PC-9 (cell line): Measurements from ENCODE around the gene RASSF9. TPM values are rescaled to one million over a fixed set of nuclear protein-coding genes. Genes with fewer than 3 reads are reported as not detected.
A peak's percentile ranks its signal among the peaks of the same experiment; 100 is the strongest.

Source experiments
- BruUV-seq: library from RNA; stranded (reverse); fragments of 400-500 nt; replicated peaks from 2 replicates; lab custom pipeline; 2021; lab: Mats Ljungman, UMichigan
- CTCF ChIA-PET: fragments of 300-600 bp; sonication (Branson Sonifier 250); formaldehyde crosslinking; loops from one replicate; lab custom pipeline; 2022; ENCODE audit warnings: antibody characterized with exemption; lab: Charles Lee
- POLR2A ChIA-PET: fragments of 300-600 bp; sonication (Branson Sonifier 250); formaldehyde crosslinking; loops from one replicate; lab custom pipeline; 2022; ENCODE audit warnings: antibody characterized with exemption; ENCODE audit not compliant: unreplicated experiment; lab: Charles Lee
- DNase-seq, 2 experiments: peaks; one replicate each; pipeline versions ENCODE4 v3.0.0 to v3.0.0-alpha.2; 2015 to 2022; ENCODE audit warnings: mixed read lengths in 1 of 2
- H2AFZ ChIP-seq: fragments of 200-600 bp; sonication (generic); 2 replicates; pipeline ENCODE4 v1.8.1; 2017; ENCODE audit warnings: antibody characterized with exemption
- H3F3A ChIP-seq: fragments of 200-600 bp; sonication (generic); 2 replicates; pipeline ENCODE4 v1.8.1; 2017; ENCODE audit warnings: antibody characterized with exemption, mild to moderate bottlenecking, low read depth; ENCODE audit not compliant: insufficient read depth
- H3K27ac ChIP-seq: fragments of 200-600 bp; sonication (generic); 2 replicates; pipeline ENCODE4 v1.6.1; 2016; ENCODE audit warnings: mixed run types
- H3K27me3 ChIP-seq: fragments of 200-600 bp; sonication (generic); 2 replicates; pipeline ENCODE4 v1.6.1; 2016; ENCODE audit warnings: low read depth, mixed run types; ENCODE audit not compliant: insufficient read depth
- H3K36me3 ChIP-seq: fragments of 200-600 bp; sonication (generic); 2 replicates; pipeline ENCODE4 v1.6.1; 2016; ENCODE audit warnings: low read depth, mixed run types
- H3K4me1 ChIP-seq: fragments of 200-600 bp; sonication (generic); replicated peaks from 2 replicates; pipeline ENCODE4 v1.6.1; 2016; ENCODE audit warnings: mixed run types; ENCODE audit not compliant: insufficient read depth
- H3K4me2 ChIP-seq: fragments of 200-600 bp; sonication (generic); 2 replicates; pipeline ENCODE4 v1.6.1; 2017; ENCODE audit warnings: mixed run types
- H3K4me3 ChIP-seq: fragments of 200-600 bp; sonication (generic); 2 replicates; pipeline ENCODE4 v1.6.1; 2016; ENCODE audit warnings: mixed run types
- H3K79me2 ChIP-seq: fragments of 200-600 bp; sonication (generic); 2 replicates; pipeline ENCODE4 v1.6.1; 2017; ENCODE audit warnings: low read depth, mixed run types
- H3K9me2 ChIP-seq: fragments of 200-600 bp; sonication (generic); 2 replicates; pipeline ENCODE4 v1.8.1; 2017; ENCODE audit warnings: mild to moderate bottlenecking; ENCODE audit not compliant: insufficient read depth
- H3K9me3 ChIP-seq: fragments of 200-600 bp; sonication (generic); 2 replicates; pipeline ENCODE4 v1.8.1; 2016; ENCODE audit warnings: low read depth; ENCODE audit not compliant: insufficient read depth
- H4K20me1 ChIP-seq: fragments of 200-600 bp; sonication (generic); 2 replicates; pipeline ENCODE4 v1.8.1; 2017; ENCODE audit not compliant: insufficient read depth
- EZH2 ChIP-seq: fragments of 200-600 bp; sonication (generic); IDR thresholded peaks from 2 replicates; pipeline ENCODE4 v1.8.0; 2017; ENCODE audit warnings: antibody characterized with exemption, low read depth
- intact Hi-C: fragments of 100-400 bp; cut with micrococcal nuclease; formaldehyde crosslinking; loops from one replicate; pipeline ENCODE4 v1.10.0; 2022; ENCODE audit not compliant: unreplicated experiment
- total RNA-seq: library from RNA; stranded (reverse); gene quantifications from 2 replicates; pipeline ENCODE4 v1.2.3, GENCODE V29; 2021
- TF ChIP-seq, protein P1 (sequence below): fragments of 200-600 bp; sonication (generic); conservative IDR thresholded peaks from 2 replicates; pipeline ENCODE4 v1.6.1; 2017; ENCODE audit warnings: mixed run types, antibody characterized with exemption, mild to moderate bottlenecking, moderate library complexity

Gene RASSF9
- total RNA-seq, 1 experiment from 2014 or later = 0.46 TPM

DNA sequence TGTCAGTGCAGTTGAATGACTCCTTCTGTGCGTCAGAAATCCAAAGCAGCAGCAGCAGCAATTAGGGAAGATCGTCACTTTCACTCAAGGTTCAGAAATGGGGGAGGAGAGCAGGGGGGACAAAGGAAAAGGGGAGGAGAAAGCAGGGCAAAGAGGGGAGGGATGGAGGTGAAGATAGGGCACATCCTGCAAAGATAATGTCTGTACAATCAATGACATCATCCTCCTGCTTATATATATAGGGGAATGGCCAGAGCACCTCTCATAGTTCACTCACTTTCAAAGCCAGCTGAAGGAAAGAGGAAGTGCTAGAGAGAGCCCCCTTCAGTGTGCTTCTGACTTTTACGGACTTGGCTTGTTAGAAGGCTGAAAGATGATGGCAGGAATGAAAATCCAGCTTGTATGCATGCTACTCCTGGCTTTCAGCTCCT, 37.8 kb upstream of the RASSF9 start, which contains the start of gene NTS:
NTS (plus strand) TSS at position 265 of the 431 bp plus-strand sequence; CDS start at position 374, 109 bp downstream.
- H3K36me3 ChIP-seq = no peaks in the 10 kb centered on the region
- H3K27me3 ChIP-seq = no peaks in the 10 kb centered on the region
- H4K20me1 ChIP-seq = no peaks in the 10 kb centered on the region
- no peak for TF ChIP-seq EZH2
- TF ChIP-seq, protein P1, sequence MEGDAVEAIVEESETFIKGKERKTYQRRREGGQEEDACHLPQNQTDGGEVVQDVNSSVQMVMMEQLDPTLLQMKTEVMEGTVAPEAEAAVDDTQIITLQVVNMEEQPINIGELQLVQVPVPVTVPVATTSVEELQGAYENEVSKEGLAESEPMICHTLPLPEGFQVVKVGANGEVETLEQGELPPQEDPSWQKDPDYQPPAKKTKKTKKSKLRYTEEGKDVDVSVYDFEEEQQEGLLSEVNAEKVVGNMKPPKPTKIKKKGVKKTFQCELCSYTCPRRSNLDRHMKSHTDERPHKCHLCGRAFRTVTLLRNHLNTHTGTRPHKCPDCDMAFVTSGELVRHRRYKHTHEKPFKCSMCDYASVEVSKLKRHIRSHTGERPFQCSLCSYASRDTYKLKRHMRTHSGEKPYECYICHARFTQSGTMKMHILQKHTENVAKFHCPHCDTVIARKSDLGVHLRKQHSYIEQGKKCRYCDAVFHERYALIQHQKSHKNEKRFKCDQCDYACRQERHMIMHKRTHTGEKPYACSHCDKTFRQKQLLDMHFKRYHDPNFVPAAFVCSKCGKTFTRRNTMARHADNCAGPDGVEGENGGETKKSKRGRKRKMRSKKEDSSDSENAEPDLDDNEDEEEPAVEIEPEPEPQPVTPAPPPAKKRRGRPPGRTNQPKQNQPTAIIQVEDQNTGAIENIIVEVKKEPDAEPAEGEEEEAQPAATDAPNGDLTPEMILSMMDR = no peak
- H3K4me2 ChIP-seq = no peak within 1 kb of the TSS
- H3K9me3 ChIP-seq = no peaks in the 10 kb centered on the region
- BruUV-seq = no TSS peak
- H2AFZ ChIP-seq = peak within 1 kb of the TSS; percentile 26; the same call in 1 of the 2 replicates
- no peaks in the 10 kb centered on the region for H3K9me2 ChIP-seq
- H3K27ac ChIP-seq = no peak within 1 kb of the TSS
- ChIA-PET CTCF (no interaction called here), POLR2A (interaction anchor here (0.5 kb wide), 1 partner anchor 90 kb away, joined by 4 read pairs; no protein-coding TSS in a partner anchor)
- H3K4me1 ChIP-seq = no peaks in the 10 kb centered on the region
- DNase-seq = no peak
- no peaks in the 10 kb centered on the region for H3K79me2 ChIP-seq
- no peak within 1 kb of the TSS for H3K4me3 ChIP-seq
- intact Hi-C loops = loop anchor here (5.0 kb wide), 1 partner anchor 797 kb away; no protein-coding TSS in a partner anchor
- no peaks in the 10 kb centered on the region for H3F3A ChIP-seq

DNA sequence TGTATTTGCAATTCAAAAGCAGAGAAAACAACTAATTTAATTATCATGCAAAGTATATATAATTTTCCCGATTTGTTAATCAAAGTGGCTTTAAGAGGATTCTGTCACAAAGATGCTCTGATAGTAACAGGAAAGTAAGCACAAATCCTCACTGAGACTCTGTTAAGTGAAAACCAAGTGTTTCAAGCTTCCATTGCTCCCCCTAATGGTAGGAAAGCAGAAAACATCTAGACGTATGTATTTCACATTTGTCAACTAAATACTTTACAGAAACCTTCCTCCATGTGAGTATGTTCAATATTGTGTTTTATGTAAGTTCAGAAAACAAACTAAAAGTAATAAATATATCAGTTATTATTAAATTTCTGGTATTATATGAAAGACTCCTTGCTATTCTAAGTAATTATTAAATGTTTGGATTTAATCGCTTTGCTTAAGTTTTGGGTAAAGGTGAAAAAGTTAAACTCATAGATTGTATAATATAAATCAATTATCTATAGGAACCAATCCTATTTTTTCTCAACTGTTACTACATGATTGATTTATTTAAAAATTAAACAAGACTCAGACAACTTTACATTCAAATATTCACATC, 36.4 kb upstream of the RASSF9 start:
- H3K36me3 ChIP-seq = no peaks in the 10 kb centered on the region
- no peaks in the 10 kb centered on the region for H3K4me1 ChIP-seq
- ChIA-PET CTCF (interaction anchor here (1.2 to 2.3 kb wide), 2 partner anchors 9 to 297 kb away, joined by 4 to 6 read pairs; no protein-coding TSS in a partner anchor), POLR2A (no interaction called here)
- no peak for TF ChIP-seq EZH2
- TF ChIP-seq, protein P1 = peak; percentile 83
- H3K4me3 ChIP-seq = no peak overlapping the region
- no peak overlapping the region for H3K4me2 ChIP-seq
- H4K20me1 ChIP-seq = no peaks in the 10 kb centered on the region
- no peak for DNase-seq
- H3K27me3 ChIP-seq = no peaks in the 10 kb centered on the region
- intact Hi-C loops = loop anchor here (5.0 kb wide), 1 partner anchor 795 kb away; no protein-coding TSS in a partner anchor
- no TSS peak for BruUV-seq
- no peaks in the 10 kb centered on the region for H3F3A ChIP-seq
- no peak overlapping the region for H2AFZ ChIP-seq
- H3K27ac ChIP-seq = no peak overlapping the region
- H3K9me3 ChIP-seq = no peaks in the 10 kb centered on the region
- H3K9me2 ChIP-seq = no peaks in the 10 kb centered on the region
- no peaks in the 10 kb centered on the region for H3K79me2 ChIP-seq

DNA sequence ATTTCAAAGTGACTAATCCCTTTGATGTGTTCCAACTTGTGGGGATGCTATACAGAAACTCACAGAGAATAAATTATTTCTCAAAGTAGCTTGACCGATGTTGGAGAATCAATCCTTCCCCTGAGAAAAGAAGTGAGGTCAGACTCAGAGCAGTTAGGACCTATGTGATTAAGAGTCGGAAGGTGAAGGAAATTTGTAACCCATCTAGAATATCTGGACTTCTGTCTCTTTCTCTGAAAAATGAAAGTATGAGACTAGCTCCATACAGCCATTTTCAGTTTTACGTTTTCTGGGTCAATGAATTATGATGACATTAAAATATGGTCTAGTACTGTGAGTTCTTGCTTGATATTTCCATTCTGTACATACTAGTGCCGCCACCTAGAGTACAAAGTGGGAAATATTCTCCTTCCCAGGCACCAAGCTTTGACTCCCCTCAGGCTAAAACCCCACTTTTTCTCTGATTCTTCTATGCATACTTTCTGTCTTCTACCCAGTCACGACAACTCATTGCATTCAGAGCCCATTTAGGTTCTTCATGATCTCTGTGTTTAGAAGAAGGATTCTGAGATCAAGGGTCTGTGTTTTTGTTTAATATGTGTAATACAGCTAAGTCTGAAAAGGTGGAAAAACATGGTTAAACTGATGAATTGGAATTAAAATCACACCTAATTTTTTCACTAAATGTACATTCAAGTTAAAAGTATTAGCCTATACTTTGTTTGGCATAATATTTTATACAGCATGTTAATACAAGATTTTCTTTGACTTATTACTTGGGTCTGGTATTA, 31.0 kb upstream of the RASSF9 start:
- Histone ChIP-seq H3K36me3 (no peaks in the 10 kb centered on the region), H3K79me2 (no peaks in the 10 kb centered on the region), H3K4me1 (no peaks in the 10 kb centered on the region), H3K4me3 (no peak overlapping the region), H2AFZ (no peak overlapping the region), H3F3A (no peaks in the 10 kb centered on the region), H3K27me3 (no peaks in the 10 kb centered on the region), H3K9me3 (no peaks in the 10 kb centered on the region), H3K4me2 (no peak overlapping the region), H3K27ac (no peak overlapping the region), H3K9me2 (no peaks in the 10 kb centered on the region), H4K20me1 (no peaks in the 10 kb centered on the region)
- no peak for TF ChIP-seq EZH2
- TF ChIP-seq, protein P1 = peak; percentile 87
- ChIA-PET CTCF (interaction anchor here (0.5 to 1.5 kb wide), 4 partner anchors 292 to 1886 kb away, joined by 3 to 10 read pairs (median 6); no protein-coding TSS in a partner anchor), POLR2A (interaction anchor here (0.6 kb wide), 2 partner anchors 31 to 46 kb away, joined by 6 to 11 read pairs; partner anchors contain the start of gene RASSF9)
- no TSS peak for BruUV-seq
- intact Hi-C loops = loop anchor here (1.0 to 5.0 kb wide), 3 partner anchors 45 to 399 kb away; no protein-coding TSS in a partner anchor
- DNase-seq = peak; percentile 27 to 37
